GM21737 (cell line): ENCODE measurements around the gene CTF1.

Experiments used
- ATAC-seq: cut with Tn5 transposase; IDR thresholded peaks from one replicate; pipeline ENCODE4 v1.9.1; 2021; ENCODE audit warnings: mild to moderate bottlenecking, moderate library complexity; ENCODE audit not compliant: unreplicated experiment

CTF1 gene

GRCh38 chr16:30904114-30904780 lies 7.8 kb downstream of the CTF1 start:
- ATAC-seq, result no peak

- ATAC-seq, result no peak
These were observed 10.7 kb downstream of the CTF1 start for GRCh38 chr16:30907064-30907463.

DNA sequence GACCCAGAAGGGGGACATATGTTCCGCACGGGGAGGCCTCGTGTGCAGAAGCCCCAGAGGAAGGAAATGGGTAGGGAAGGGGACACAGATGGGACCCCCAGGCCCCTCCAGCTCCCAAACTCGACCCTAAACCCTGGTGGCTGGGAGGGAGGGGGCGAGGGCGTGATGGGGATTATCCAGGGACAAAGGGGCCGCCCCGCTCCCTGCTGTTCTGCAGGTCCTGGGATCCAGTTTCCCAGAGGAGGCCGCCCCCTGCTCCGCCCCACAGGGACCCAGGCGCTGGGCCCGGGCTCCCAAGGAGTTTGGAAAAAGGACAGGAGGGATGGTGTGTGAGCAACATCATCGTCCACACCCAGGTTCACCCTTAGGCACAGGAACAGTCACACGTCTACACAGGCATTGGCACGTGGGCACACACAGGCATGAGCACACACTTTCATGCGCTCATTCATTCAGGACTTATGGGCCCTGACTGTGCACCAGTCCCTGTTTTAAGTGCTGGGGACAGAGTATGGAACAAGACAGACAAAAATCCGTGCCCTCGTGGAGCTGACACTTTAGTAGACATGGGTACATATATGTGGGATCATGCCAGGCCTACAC lies 14.1 kb downstream of the CTF1 start:
- no peak for ATAC-seq

GRCh38 chr16:30912794-30913412 lies 16.5 kb downstream of the CTF1 start:
- ATAC-seq, result no peak

DNA sequence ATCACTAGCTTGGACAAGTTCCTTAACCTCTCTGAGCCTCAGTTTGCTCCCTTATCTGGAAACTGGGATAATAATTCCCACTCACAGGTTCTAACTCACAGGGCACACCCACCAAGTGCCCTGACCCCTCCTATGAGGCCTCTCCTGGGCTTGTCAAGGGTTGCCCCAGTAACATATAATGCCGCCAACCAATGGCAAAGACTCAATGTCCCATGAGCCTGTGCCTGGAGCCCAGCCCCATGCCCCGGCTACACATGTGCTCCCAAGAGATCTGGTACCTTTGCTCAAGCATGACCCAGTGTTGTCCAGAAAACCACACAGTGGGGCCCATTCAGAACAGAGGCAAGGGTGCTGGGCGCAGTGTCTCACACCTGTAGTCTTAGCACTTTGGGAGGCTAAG lies 18.4 kb downstream of the CTF1 start:
- ATAC-seq, result no peak

DNA sequence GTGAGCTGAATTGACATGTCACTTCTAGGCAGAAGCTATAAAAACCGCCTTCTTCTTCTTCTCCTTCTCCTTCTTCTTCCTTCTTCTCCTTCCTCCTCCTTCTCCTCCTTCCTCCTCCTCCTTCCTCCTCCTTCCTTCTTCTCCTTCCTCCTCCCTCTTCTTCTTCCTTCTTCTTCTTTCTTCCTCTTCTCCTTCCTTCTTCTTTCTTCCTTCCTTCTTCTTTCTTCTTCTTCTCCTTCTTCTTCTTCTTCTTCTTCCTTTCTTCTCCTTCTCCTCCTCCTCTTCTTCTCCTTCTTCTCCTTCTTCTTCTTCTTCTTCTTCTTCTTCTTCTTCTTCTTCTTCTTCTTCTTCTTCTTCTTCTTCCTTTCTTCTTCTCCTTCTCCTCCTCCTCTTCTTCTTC lies 22.2 kb downstream of the CTF1 start:
- ATAC-seq, result no peak

- no peak for ATAC-seq
These were observed 24.5 kb downstream of the CTF1 start for GRCh38 chr16:30920891-30921290.

GRCh38 chr16:30921459-30921747 lies 25.0 kb downstream of the CTF1 start:
- ATAC-seq, result no peak

DNA sequence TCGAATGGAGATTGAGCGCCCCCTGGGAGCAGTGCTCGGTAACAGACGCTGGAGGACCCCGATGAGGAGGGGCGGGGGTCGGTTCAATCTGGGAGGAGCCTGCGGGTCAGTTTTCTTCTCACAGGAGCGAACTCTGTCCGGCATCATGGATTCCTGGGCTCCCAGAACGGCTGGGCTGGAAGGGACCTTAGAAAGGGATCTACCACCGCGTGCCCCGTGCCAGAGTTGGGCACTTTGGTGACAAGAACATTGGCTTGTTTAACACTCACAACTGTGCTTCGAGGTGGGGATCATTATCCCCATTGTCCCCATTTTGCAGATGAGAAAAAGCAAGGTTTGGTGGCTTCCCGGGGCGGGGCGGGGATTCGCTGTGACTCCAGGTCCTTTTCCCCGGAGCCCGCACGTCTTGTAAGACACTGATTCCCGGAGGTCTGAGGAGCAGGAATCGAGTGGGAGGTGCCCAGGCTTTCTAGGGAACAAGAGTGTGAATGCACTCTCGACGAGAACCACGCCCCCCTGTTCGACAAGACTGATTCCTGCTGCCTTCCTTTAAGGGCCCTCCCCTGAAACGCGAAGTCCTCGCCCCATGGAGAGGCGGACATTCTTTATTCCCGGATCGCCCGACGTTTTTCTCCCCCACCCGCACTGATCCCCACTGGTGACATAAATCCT lies 25.5 kb downstream of the CTF1 start:
- no peak for ATAC-seq

- ATAC-seq, result peak; percentile 69
These were observed 26.1 kb downstream of the CTF1 start for GRCh38 chr16:30922420-30922959.

DNA sequence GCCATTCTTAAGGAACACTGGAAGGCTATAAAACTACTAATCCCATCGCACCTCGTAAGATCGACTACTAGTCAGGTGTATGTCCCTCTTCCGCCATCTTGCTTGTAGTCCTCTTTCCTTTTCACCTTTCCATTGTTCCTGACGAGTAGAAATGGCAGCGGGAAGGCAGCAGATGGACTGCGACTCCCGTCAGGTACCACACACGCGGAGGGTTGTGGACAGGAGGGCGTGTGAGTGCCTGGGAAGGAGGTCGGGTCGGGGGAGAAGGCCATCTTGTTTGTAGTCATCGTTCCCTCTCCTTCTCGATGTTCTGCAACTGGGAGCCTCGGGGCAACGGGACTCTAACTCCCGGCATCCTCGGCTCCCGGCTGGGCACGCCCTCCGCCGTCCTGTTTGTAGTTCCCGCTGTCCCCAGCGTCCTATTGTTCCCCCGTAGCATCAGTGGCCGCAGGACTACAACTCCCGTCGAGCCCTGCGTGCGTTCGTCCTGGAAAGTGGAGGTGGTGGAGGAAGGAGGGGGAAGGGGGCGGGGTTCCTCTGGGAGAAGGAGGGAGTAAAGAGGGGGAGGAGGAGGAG lies 26.6 kb downstream of the CTF1 start:
- peak; percentile 61 for ATAC-seq

DNA sequence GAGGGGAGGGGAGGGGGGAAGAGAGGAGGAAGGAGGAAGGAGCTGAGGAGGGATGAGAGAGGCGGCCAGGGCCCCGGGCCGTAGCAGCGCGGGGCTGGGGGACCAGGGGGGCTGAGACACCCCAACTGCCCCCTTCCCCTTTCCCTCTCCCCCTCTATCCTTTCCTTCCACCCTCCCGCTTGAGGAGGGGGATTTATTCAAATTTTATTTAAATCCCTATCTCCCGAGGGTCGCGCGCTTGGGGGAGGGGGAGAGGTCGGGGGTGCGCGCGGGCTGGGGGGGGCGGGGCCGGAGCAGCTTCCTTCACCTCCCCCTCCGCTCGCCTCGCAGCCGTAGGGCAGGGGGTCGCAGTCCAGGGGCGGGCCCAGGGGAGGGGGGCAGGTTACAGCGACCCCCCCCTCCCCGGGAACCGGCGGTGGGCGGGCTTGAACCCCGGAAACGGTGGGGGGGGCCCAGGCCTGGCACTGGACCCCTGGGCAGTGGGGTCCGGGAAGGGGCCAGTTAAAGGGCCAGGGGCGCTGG lies 27.2 kb downstream of the CTF1 start, which contains the start of gene FBXL19:
Gene FBXL19 (plus strand): TSS at position 19 of the 522 bp plus-strand sequence. CDS start 2,183 bp downstream, outside the sequence.
- no peak for ATAC-seq

GRCh38 chr16:30924076-30924912 lies 27.9 kb downstream of the CTF1 start:
- no peak for ATAC-seq

GRCh38 chr16:30924913-30925631 lies 28.7 kb downstream of the CTF1 start:
- no peak for ATAC-seq

DNA sequence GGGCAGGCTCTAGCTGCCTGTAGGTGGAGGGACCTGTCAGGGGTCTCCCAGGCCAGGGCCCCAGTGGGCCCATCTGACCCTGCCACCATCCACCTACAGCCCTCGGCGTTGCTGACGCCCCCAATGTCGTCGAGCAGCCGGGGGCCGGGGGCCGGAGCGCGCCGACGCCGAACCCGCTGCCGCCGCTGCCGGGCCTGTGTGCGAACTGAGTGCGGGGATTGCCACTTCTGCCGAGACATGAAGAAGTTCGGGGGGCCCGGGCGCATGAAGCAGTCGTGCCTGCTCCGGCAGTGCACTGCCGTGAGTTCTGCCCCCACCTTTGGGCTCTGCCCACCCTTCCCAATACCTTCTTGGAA lies 29.2 kb downstream of the CTF1 start:
- ATAC-seq, result no peak

DNA sequence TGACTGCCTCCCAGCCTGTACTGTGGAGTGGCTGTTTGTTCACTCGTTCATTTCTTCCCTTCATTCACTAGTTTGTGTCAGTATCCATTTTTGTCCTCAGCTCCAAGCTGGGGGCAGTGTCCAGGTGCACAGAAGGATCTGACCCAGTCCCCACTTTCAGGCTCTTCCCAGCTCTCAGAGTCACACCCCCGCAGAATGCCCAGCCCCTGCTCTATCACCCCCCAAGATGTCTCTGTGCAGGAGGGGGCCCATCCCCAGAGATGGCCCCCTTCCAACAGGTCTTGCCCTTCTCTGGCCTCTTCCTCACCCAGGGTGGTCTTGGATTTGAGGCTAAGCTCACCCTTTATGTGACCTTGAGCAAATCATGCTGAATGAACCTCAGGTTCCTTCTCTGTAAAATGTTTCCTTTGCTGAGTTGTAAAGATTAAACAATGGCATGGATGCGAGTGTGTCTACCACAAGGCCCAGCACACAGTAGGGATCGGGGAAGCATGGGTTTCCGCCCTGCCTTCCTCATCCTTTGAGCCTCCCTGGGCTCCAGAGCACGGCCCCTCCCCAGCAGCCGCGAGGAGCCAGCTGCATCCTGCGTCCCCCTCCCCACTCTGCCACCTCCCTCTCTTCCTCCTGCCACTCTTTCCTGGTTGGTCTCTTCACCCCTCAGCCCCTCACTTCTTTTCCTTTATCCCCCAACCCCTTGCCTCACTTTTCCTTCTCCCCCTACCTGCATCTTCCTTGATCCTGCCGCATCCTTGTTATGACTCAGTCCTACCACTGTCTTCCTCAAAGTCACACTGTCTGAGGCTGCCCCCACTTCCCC lies 29.8 kb downstream of the CTF1 start:
- no peak for ATAC-seq

- ATAC-seq, result no peak
These were observed 30.7 kb downstream of the CTF1 start for GRCh38 chr16:30926937-30927788.
